ENCODE measurements around the gene PTPN21. TPM values are rescaled to one million over a fixed set of nuclear protein-coding genes. Genes with fewer than 3 reads are reported as not detected.

Gene PTPN21
- total and polyA plus RNA-seq, 2 donors, result 0.99 to 3.5 TPM

- no peaks in the 10 kb centered on the region for H3K36me3 ChIP-seq (ENCODE audit: control insufficient read depth in 2 of 2, insufficient read depth in 2 of 2, low read length in 1 of 2)
- H3K4me3 ChIP-seq (ENCODE audit: low read length in 2 of 2), result no peak overlapping the region
- H3K27ac ChIP-seq (ENCODE audit: low read depth in 1 of 2, low read length in 1 of 2), result no peak overlapping the region
- H3K9me3 ChIP-seq (ENCODE audit: control insufficient read depth in 2 of 2, insufficient read depth in 1 of 2, low read length in 1 of 2), result no peaks in the 10 kb centered on the region
- no peaks in the 10 kb centered on the region for H3K4me1 ChIP-seq (ENCODE audit: control insufficient read depth in 2 of 2, insufficient read depth in 2 of 2, low read length in 2 of 2)
- H3K27me3 ChIP-seq (ENCODE audit: control insufficient read depth in 2 of 2, insufficient read depth in 1 of 2, low read length in 1 of 2), result no peaks in the 10 kb centered on the region
- DNase-seq (ENCODE audit: low read depth in 6 of 9, low spot score in 9 of 9), result no peak
These were observed 130.2 kb downstream of the PTPN21 start for GRCh38 chr14:88424573-88424972.

- Histone ChIP-seq H3K27ac (ENCODE audit: low read depth in 1 of 2, low read length in 1 of 2) (no peak overlapping the region), H3K4me3 (ENCODE audit: low read length in 2 of 2) (no peak overlapping the region), H3K4me1 (ENCODE audit: control insufficient read depth in 2 of 2, insufficient read depth in 2 of 2, low read length in 2 of 2) (no peaks in the 10 kb centered on the region), H3K9me3 (ENCODE audit: control insufficient read depth in 2 of 2, insufficient read depth in 1 of 2, low read length in 1 of 2) (no peaks in the 10 kb centered on the region), H3K27me3 (ENCODE audit: control insufficient read depth in 2 of 2, insufficient read depth in 1 of 2, low read length in 1 of 2) (no peaks in the 10 kb centered on the region), H3K36me3 (ENCODE audit: control insufficient read depth in 2 of 2, insufficient read depth in 2 of 2, low read length in 1 of 2) (no peaks in the 10 kb centered on the region)
- no peak for DNase-seq (ENCODE audit: low read depth in 6 of 9, low spot score in 9 of 9)
- WGBS, result 94% methylated on average over 3 of the region's 3 CpGs
These were observed 131.7 kb downstream of the PTPN21 start for GRCh38 chr14:88422919-88423650.

GRCh38 chr14:88422047-88422446 is 132.8 kb downstream of the PTPN21 start:
- no peak overlapping the region for H3K4me3 ChIP-seq (ENCODE audit: low read length in 2 of 2)
- H3K27ac ChIP-seq (ENCODE audit: low read depth in 1 of 2, low read length in 1 of 2), result no peak overlapping the region
- no peaks in the 10 kb centered on the region for H3K27me3 ChIP-seq (ENCODE audit: control insufficient read depth in 2 of 2, insufficient read depth in 1 of 2, low read length in 1 of 2)
- H3K4me1 ChIP-seq (ENCODE audit: control insufficient read depth in 2 of 2, insufficient read depth in 2 of 2, low read length in 2 of 2), result no peaks in the 10 kb centered on the region
- DNase-seq (ENCODE audit: low read depth in 6 of 9, low spot score in 9 of 9), result no peak
- peaks cover 0 to 2% of the 10 kb centered on the region in 2 donors for H3K9me3 ChIP-seq (ENCODE audit: control insufficient read depth in 2 of 2, insufficient read depth in 1 of 2, low read length in 1 of 2)
- no peaks in the 10 kb centered on the region for H3K36me3 ChIP-seq (ENCODE audit: control insufficient read depth in 2 of 2, insufficient read depth in 2 of 2, low read length in 1 of 2)

GRCh38 chr14:88421286-88421685 is 133.5 kb downstream of the PTPN21 start:
- Histone ChIP-seq H3K4me3 (ENCODE audit: low read length in 2 of 2) (no peak overlapping the region), H3K4me1 (ENCODE audit: control insufficient read depth in 2 of 2, insufficient read depth in 2 of 2, low read length in 2 of 2) (no peaks in the 10 kb centered on the region), H3K27me3 (ENCODE audit: control insufficient read depth in 2 of 2, insufficient read depth in 1 of 2, low read length in 1 of 2) (no peaks in the 10 kb centered on the region), H3K36me3 (ENCODE audit: control insufficient read depth in 2 of 2, insufficient read depth in 2 of 2, low read length in 1 of 2) (no peaks in the 10 kb centered on the region), H3K9me3 (ENCODE audit: control insufficient read depth in 2 of 2, insufficient read depth in 1 of 2, low read length in 1 of 2) (peaks cover 0 to 2% of the 10 kb centered on the region in 2 donors), H3K27ac (ENCODE audit: low read depth in 1 of 2, low read length in 1 of 2) (no peak overlapping the region)
- 98% methylated on average over 4 of the region's 4 CpGs for WGBS
- no peak for DNase-seq (ENCODE audit: low read depth in 6 of 9, low spot score in 9 of 9)

- DNase-seq (ENCODE audit: low read depth in 6 of 9, low spot score in 9 of 9), result no peak
- WGBS, result 98% methylated on average over 3 of the region's 3 CpGs
- H3K9me3 ChIP-seq (ENCODE audit: control insufficient read depth in 2 of 2, insufficient read depth in 1 of 2, low read length in 1 of 2), result peaks cover 0 to 2% of the 10 kb centered on the region in 2 donors
- H3K4me1 ChIP-seq (ENCODE audit: control insufficient read depth in 2 of 2, insufficient read depth in 2 of 2, low read length in 2 of 2), result no peaks in the 10 kb centered on the region
- no peak overlapping the region for H3K4me3 ChIP-seq (ENCODE audit: low read length in 2 of 2)
- H3K27ac ChIP-seq (ENCODE audit: low read depth in 1 of 2, low read length in 1 of 2), result no peak overlapping the region
- no peaks in the 10 kb centered on the region for H3K36me3 ChIP-seq (ENCODE audit: control insufficient read depth in 2 of 2, insufficient read depth in 2 of 2, low read length in 1 of 2)
- H3K27me3 ChIP-seq (ENCODE audit: control insufficient read depth in 2 of 2, insufficient read depth in 1 of 2, low read length in 1 of 2), result no peaks in the 10 kb centered on the region
These were observed 134.6 kb downstream of the PTPN21 start for GRCh38 chr14:88420187-88420586.

- H3K27ac ChIP-seq (ENCODE audit: low read depth in 1 of 2, low read length in 1 of 2), result no peak overlapping the region
- peaks cover 0 to 2% of the 10 kb centered on the region in 2 donors for H3K9me3 ChIP-seq (ENCODE audit: control insufficient read depth in 2 of 2, insufficient read depth in 1 of 2, low read length in 1 of 2)
- no peak for DNase-seq (ENCODE audit: low read depth in 6 of 9, low spot score in 9 of 9)
- H3K4me3 ChIP-seq (ENCODE audit: low read length in 2 of 2), result no peak overlapping the region
- no peaks in the 10 kb centered on the region for H3K4me1 ChIP-seq (ENCODE audit: control insufficient read depth in 2 of 2, insufficient read depth in 2 of 2, low read length in 2 of 2)
- H3K36me3 ChIP-seq (ENCODE audit: control insufficient read depth in 2 of 2, insufficient read depth in 2 of 2, low read length in 1 of 2), result no peaks in the 10 kb centered on the region
- H3K27me3 ChIP-seq (ENCODE audit: control insufficient read depth in 2 of 2, insufficient read depth in 1 of 2, low read length in 1 of 2), result no peaks in the 10 kb centered on the region
These were observed 137.2 kb downstream of the PTPN21 start for GRCh38 chr14:88417594-88417993.

Other genes with a start within 250 kb of the PTPN21 start
- gene KCNK10, start 231.7 kb downstream of the PTPN21 start, total RNA-seq, result 0.09 TPM
- gene KCNK10, start 231.7 kb downstream of the PTPN21 start, polyA plus RNA-seq, result 0.02 TPM
- gene SPATA7, start 169.3 kb downstream of the PTPN21 start, total RNA-seq, result 7.2 TPM
- 8.4 TPM for gene SPATA7, start 169.3 kb downstream of the PTPN21 start, polyA plus RNA-seq
- 43.0 TPM for gene ZC3H14, start 8.0 kb upstream of the PTPN21 start, total RNA-seq
- gene ZC3H14, start 8.0 kb upstream of the PTPN21 start, polyA plus RNA-seq, result 26.1 TPM
- gene EML5, start 237.9 kb upstream of the PTPN21 start, total RNA-seq, result 1.2 TPM
- gene EML5, start 237.9 kb upstream of the PTPN21 start, polyA plus RNA-seq, result 0.57 TPM

All from thymus (tissue), 11 donors.